ENCODE measurements around the gene PTK6.
"Not testable (repeated sequence)": the region's sequence is repeated elsewhere in the genome, so short reads cannot be mapped to it uniquely, and the experiment has no call there.

Gene PTK6

DNA sequence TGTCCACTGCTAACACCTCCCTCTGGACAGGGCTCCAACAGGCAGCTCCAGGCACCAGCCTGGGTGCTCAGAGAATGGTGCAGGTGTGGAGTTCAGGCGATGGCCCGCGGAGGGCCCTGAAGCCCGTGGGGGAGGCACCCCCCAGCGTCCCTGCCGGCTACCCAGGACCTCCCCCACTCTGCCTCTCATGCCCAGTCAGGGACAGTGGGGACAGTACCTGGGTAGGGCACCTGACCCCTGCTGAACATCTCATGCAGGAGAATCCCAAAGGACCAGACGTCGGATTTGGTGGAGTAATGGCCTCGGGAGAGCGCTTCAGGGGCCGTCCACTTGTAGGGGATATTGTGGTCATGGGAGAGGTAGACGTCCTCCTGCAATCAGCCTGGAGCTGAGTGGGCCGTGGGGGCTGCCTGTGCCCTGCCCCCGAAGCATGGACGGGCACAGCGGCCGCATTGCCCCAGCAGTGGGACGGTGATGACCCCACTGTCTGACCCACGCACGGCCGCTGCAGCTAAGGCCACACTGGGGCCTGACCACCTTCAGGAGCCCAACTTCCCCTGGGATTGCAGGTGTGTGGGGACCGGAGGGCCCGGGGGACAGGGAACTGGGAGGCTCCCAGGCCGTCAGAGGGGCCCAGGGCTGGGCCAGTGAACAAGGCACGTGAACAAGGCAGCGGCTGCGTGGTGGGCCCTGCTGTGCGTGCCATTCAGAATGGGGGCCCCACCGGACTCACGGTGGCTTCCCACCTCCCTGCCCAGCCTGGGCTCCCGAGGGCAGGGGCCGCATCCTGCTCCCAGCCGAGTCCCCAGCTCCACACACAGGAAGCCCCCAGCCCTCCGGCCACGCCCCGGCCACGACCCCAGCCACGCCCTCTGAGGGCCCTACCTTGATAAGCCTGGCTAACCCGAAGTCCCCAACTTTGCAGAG, 7.1 kb downstream of the PTK6 start:
- DNase-seq (ENCODE audit: low read depth): no peak

GRCh38 chr20:63529180-63529860, 7.9 kb downstream of the PTK6 start:
- DNase-seq (ENCODE audit: low read depth): no peak

- DNase-seq (ENCODE audit: low read depth): no peak
Measured at GRCh38 chr20:63527184-63527583, 10.0 kb downstream of the PTK6 start.

DNA sequence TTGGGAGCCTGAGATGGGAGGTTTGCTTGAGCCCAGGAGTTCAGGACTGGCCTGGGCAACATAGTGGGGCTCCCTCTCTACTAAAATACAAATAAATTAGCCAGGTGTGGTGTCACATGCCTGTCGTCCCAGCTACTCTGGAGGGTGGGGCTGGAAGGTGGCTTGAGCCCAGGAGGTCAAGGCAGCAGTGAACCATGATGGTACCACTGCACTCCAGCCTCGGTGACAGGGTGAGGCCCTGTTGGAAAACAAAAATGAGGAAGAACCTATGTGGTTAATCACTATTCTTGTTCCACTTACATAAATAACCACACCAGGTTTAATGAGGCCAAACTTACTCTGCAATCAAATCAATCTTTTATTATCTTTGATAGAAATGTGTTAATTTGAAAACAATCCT, 11.2 kb downstream of the PTK6 start:
- no peak for DNase-seq (ENCODE audit: low read depth)

GRCh38 chr20:63525185-63525584, 12.0 kb downstream of the PTK6 start:
- no peak for DNase-seq (ENCODE audit: low read depth)

- no peak for DNase-seq (ENCODE audit: low read depth)
Measured at GRCh38 chr20:63522981-63523611, 14.1 kb downstream of the PTK6 start.

DNA sequence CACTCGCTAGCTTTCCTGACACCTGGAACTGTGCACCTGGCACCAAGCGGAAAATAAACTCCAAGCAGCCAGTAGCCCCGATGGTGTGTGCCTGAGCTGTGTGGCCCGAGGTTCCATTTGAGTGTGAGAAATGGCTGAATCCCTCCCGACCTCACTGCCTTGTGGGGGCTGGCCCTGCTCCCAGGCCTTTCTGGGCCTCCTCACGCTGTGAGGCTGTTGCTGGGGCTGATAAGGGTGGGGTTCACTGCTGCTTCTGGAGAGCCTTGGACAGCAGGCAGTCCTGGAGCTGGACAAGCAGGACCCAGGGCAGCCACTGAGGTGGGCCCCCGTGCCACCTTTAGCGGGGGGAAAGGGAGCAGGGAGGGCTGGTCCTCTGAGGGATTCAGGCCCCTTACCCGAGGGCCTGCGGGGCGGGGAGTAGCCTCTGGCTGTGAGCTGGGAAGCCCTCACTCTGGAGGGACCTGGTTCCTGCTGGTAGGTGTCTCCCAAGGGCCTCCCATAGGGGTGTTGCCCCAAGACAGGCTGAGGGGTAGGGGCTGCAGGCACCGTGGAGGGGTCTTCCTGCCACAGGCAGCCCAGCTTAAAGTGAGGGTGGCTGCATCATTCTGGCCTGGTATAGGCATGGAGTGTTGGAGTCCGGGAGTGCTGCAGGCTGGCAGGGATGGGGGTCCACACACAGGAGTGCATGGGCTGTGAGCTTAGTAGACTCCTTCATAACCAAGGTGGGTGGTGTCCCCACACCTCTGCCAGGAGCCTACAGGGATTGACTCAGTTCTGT, 14.9 kb downstream of the PTK6 start:
- no peak for DNase-seq (ENCODE audit: low read depth)

DNA sequence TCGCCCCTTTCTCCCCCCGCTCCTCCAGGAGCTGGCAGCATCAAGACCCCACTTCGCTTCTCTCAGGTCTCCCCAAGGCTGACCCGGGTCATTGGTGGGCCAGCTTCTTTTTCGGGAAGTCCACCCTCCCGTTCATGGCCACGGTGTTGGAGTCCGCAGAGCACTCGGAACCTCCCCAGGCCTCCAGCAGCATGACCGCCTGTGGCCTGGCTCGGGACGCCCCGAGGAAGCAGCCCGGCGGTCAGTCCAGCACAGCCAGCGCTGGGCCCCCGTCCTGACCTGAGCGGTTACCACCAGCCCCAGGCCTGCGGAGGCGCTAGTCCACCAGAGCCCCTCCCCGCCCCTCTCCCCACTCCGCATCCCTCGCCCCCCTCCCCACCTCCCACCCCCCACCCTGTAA, 15.6 kb downstream of the PTK6 start:
- DNase-seq (ENCODE audit: low read depth): no peak

DNA sequence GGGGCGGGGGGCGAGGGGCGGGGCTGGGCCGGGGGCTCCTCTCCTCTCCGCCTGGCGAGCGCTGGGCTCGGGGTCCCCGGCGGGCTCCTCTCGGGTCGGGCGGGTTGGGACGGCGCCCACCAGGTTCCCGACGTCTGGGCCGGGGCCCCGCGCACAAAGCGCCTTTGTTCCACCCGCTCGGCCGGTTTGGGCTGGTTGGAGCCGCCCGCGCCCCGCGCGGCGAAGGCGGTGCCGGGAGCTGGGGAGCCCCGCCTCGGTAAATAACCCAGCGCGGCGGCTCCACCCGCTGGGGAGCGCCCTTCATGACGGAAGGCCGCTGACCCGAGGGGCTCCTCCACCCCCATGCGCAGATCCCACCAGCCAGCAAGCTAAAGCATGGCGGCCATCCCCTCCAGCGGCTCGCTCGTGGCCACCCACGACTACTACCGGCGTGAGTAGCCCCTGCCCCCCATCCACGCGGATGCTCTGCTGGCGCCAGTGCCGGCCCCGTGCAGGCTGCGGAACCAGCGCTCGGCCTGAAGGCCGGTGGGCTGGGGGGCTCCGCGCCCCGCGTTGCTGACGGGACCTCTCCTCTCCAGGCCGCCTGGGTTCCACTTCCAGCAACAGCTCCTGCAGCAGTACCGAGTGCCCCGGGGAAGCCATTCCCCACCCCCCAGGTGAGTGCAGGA, 16.1 kb downstream of the PTK6 start:
- DNase-seq (ENCODE audit: low read depth): peak; percentile 52

DNA sequence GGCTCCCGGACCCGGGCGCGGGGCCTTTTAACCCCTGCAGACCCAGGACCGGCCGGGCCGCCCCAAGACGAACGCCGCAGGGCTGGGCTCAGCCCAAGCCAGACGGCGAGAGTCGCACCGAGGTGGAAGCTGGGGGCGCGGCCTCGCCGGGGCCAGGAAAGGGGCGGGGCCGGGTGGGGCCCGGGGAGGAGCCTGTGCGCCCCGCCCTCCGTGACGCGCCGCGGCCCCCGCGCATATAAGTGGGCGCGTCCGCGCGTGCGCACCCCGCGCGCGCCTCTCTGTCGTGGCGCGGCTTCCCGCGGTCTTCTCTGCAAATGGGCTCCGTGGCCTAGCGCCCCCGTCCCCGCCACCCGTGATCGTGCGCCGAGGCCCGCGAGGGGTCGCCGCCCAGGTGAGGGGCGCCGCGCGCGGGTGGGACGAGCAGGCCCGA, 16.7 kb downstream of the PTK6 start, which contains the start of gene PPDPF:
PPDPF (plus strand) TSS at position 262 of the 430 bp plus-strand sequence. CDS start 544 bp downstream, outside the sequence.
- peak; percentile 75 for DNase-seq (ENCODE audit: low read depth)

- DNase-seq (ENCODE audit: low read depth): peak; percentile 46
Measured at GRCh38 chr20:63519668-63520503, 17.3 kb downstream of the PTK6 start.

DNA sequence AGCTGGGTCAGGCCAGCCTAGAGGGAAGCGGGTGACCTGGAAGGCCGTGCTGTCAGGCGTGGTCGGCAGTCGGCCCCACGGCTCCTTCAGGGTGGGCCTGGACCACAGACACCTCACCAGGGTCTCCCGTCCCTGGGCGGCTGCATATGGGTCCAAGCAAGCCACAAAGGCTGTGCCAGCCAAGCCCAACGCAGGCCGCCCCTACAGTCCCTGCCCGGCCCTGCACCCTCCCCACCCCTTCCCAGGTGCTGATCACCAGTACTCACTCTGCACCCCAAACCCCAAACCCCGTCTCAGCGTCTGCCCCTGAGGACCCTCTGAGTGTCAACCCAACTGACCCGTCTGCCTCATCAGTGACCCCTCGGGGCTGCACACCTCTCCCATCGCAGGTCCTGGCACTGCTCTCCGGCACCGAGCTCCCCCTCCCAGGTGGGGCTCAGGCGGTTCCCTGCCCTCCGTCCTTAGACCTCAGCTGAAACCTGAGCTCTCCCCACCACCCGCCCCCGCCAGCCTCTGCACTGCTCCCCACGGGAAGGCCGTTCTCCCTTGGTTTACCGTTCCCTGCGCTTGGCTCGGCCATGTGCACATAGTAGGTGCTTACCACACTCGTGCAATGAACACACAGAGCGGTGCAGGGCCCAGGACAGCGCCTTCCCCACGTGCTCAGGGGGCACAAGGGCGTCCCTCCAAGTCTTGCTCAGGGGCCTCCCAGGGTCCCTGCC, 18.1 kb downstream of the PTK6 start:
- DNase-seq (ENCODE audit: low read depth): no peak

DNA sequence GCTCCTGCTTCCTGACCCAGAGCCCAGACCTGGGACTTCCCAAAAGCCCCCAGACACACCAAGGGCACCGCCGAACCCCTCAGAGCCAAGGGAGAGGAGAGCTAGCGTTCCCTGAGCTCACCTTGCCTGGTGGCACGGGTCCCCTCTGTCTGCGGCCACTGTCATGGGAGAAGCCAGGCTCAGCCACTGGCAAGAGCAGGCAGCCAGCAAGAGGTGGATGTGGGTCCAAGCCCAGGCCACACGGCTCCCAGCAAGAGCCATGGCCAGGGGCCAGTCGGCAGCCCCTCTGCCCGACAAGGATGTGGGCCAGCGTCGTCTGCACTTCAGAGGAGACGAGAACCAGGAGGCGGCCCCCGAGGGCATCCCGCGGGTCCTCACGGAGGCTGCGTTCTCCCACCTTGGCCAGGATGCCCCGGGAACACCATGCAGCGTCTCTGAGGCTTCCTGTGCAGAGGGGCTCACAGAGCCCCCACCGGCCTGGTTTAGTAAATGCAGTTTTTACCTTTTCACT, 18.8 kb downstream of the PTK6 start:
- DNase-seq (ENCODE audit: low read depth): no peak

GRCh38 chr20:63517376-63518309, 19.5 kb downstream of the PTK6 start:
- DNase-seq (ENCODE audit: low read depth): no peak

DNA sequence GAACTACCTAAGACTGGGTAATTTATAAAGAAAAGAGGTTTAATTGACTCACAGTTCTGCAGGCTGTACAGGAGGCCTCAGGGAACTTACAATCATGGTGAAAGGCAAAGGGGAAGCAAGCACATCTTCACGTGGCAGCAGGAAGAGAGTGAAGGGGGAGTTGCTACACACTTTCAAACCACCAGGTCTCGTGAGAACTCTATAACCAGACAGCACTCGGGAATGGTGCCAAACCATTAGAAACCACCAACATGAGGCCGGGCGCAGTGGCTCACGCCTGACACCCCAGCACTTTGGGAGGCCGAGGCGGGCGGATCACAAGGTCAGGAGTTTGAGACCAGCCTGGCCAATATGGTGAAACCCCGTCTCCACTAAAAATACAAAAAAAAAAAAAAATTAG, 22.7 kb downstream of the PTK6 start:
- DNase-seq (ENCODE audit: low read depth): not testable (repeated sequence)

- no peak for DNase-seq (ENCODE audit: low read depth)
Measured at GRCh38 chr20:63513207-63513606, 24.0 kb downstream of the PTK6 start.

DNA sequence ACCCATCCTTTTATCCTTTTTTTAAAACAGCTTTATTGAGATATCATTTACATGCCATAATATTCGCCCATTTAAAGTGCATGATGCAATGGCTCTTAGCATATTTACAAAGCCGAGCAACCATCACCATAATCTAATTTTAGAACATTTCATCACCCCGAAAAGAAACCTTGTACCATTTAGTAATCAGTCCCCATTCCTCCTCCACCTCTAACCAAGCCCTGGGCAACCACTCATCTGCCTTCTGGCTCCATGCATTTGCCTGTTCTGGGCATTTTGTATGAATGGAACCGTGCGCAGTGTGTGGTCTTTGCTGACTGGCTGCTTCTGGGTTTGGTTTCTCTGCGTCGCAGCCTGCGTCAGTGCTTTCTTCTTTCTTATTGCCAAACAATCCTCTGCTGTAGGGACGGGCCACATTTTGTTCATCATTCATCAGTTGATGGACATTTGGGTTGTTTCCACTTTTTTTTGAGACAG, 28.1 kb downstream of the PTK6 start:
- no peak for DNase-seq (ENCODE audit: low read depth)

DNA sequence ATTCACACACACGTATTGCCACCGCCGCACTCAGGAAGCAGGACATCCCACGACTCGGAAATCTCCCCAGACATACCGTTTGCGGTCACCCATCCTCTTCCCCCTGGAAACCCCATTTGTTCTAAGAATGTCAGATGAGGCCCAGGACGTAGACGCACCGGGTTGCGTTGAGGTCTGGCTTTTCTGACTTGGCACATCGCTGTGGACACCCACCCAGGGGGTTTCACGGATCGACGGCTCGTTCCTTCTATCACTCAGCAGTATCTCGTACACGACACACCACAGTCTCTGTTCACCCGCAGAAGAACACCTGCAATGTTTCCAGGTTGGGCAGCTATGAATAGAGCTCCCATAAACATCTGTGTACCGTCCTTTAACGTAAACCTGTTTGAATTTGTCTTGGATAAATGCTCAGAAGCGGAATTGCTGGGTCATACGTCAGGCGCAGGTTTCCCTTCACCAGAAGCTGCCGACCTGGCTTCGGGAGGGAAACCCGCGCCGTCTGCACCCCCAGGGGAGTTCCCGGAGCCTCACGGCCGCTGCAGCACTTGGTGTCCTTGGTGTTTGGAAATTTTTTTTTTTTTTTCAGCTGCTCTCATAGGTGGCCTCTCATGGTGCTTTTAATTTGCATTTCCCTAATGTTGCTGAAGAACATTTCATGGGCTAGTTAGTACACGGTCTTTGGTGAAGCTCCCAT, 29.0 kb downstream of the PTK6 start:
- DNase-seq (ENCODE audit: low read depth): no peak

Measured in activated gamma-delta T cell treated with anti-CD3 and anti-CD28 coated beads, Interleukin-2, amount 50 U/mL, for 16 hours (primary cell).